NCI-H1092 treated with DMSO at 0.1 percent for 48 hours (cell line): ENCODE data around the gene GOLM1.
"Not testable (repeated sequence)": the region's sequence is repeated elsewhere in the genome, so short reads cannot be mapped to it uniquely, and the experiment has no call there.

Experiments used
- DNase-seq: peaks from one replicate; lab custom pipeline; 2025; lab: John Stamatoyannopoulos, UW

The GOLM1 gene, protein sequence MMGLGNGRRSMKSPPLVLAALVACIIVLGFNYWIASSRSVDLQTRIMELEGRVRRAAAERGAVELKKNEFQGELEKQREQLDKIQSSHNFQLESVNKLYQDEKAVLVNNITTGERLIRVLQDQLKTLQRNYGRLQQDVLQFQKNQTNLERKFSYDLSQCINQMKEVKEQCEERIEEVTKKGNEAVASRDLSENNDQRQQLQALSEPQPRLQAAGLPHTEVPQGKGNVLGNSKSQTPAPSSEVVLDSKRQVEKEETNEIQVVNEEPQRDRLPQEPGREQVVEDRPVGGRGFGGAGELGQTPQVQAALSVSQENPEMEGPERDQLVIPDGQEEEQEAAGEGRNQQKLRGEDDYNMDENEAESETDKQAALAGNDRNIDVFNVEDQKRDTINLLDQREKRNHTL

GRCh38 chr9:86098824-86099700 is at the start of gene GOLM1:
Gene GOLM1 (minus strand): TSS chr9:86099558. CDS start chr9:86079320, 20,238 bp downstream.
- DNase-seq: peak; percentile 73

- not testable (repeated sequence) for DNase-seq
These were observed 47.3 kb upstream of the GOLM1 start for GRCh38 chr9:86146671-86147070.

- not testable (repeated sequence) for DNase-seq
These were observed 46.6 kb upstream of the GOLM1 start for GRCh38 chr9:86145960-86146359.

DNA sequence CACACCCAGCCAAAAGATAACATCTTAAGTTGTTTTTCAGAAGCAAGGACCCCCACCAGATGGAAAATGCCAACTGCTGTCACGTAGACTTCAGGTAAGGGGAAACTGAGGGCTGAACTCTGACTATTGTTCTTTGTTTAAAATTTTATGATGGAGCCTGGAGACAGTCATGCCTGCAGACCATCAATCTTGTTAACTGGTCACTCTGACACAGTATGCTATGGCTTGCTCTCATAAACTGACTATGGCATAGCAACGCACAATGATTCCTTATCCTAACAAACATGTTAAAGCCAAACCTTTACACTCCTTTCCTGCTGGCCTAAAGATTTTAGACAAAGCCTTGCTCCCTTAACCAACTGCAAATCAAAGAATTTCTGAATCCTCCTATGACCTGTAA is 43.6 kb upstream of the GOLM1 start:
- DNase-seq: no peak

- DNase-seq: no peak
These were observed 42.5 kb upstream of the GOLM1 start for GRCh38 chr9:86141843-86142242.

DNA sequence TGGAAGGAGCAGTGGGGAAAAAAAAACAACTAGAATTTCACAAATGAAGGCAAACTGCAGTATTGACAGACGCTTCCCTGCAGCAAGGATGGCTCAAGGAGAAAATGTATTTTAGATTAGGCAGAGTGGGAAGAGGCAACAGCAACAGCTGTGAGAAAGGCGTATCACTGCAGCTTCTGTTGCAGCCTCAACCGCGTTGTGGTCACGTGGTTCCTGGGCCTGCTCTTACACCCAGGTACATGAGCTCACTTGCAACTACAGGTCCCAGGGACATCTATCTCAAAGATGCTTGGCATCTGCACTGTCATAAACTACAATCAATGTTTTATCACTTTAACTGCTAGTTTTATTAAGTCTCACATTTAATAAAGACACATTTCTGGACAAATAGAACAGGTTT is 36.0 kb upstream of the GOLM1 start:
- no peak for DNase-seq

DNA sequence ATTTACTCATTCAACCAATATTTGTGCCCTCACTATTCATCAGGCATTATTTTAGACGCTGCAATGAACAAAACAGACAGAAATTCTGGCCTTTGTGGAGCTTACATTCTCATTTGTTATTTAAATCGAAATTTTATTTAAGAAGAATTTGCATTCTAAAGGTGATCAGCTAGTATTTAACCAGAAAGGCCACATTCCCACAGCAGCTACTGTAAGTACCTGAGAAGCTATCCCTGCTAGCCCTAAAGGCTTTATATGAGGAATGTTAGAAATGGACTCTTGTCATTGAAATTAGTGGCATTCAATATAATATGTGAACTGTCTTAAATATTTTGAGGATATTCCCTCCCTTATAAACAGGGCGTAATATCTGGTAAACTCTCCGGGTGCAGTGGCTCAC is 35.0 kb upstream of the GOLM1 start:
- no peak for DNase-seq

DNA sequence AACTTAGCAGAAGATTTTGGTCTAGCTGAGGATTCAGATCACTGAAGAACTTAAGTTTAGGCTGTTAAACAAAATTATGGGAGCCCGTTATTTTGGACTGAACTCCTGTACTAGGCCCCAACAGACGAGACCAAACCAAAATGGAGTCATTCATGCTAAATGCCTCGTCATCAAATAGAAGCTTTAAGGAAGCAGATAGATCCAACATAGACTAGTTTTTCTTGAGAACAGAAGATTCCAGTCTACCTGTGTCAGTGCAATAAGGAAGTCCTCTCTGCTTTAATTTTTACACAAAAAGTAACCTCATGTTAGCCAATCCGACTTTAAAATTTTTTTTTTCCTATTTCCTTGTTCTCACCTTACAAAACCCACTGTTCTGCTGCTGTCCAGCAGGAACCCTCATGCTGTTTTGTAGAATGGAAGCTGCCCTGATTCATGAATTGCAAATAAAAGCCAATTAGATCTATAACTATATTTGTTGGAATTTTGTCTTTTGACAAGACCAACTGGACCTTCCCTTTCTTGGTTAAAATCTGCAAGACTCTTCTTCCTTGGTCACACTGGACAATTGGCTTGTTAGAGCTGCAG is 29.0 kb upstream of the GOLM1 start:
- no peak for DNase-seq

GRCh38 chr9:86126998-86127972 is 27.9 kb upstream of the GOLM1 start:
- peak; percentile 94 for DNase-seq

- DNase-seq: peak; percentile 43
These were observed 23.0 kb upstream of the GOLM1 start for GRCh38 chr9:86122311-86122710.

DNA sequence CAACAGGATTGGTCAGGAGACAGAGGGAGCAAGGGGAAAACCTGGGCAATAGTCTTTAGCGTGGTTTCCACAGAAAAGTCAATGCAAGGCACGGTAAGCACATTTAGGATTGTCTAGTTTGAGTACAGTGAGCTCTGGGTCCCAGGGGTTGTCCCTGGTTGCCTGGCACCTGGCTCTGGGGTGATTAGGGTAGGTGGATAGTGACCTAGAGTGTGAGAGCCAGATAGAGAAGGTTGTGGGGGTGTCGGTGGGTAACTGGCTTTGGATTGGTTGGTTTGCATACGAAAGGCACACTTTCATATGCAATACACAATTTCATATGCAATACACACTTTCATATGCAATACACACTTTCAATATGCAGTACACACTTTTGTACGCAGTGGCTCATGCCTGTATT is 20.1 kb upstream of the GOLM1 start:
- DNase-seq: no peak

GRCh38 chr9:86116425-86116824 is 17.1 kb upstream of the GOLM1 start:
- no peak for DNase-seq

DNA sequence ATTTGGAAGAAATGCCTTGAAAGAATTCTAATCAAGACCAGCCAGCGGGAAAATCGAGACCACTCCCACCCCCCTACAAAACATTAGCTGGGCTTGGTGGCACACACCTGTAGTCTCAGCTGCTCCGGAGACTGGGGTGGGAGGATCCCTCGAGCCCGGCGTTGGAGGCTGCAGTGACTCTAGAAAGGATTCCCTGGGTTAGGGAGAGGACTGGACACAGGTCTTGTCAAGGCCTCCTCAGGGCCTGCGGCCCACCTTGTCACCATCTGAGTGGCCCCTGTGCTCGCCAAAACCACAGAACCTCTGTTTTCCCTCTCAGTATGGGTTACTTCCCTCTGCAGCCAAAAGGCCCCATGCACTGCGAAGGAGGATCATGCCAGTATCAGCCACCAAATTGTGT is 16.5 kb upstream of the GOLM1 start:
- DNase-seq: no peak

GRCh38 chr9:86112057-86112456 is 12.7 kb upstream of the GOLM1 start:
- no peak for DNase-seq

- no peak for DNase-seq
These were observed 3.3 kb upstream of the GOLM1 start for GRCh38 chr9:86102626-86103025.

GRCh38 chr9:86099701-86100364 is 475 bp upstream of the GOLM1 start:
- peak; percentile 38 for DNase-seq

- no peak for DNase-seq
These were observed 1.7 kb downstream of the GOLM1 start for GRCh38 chr9:86097510-86098224.

DNA sequence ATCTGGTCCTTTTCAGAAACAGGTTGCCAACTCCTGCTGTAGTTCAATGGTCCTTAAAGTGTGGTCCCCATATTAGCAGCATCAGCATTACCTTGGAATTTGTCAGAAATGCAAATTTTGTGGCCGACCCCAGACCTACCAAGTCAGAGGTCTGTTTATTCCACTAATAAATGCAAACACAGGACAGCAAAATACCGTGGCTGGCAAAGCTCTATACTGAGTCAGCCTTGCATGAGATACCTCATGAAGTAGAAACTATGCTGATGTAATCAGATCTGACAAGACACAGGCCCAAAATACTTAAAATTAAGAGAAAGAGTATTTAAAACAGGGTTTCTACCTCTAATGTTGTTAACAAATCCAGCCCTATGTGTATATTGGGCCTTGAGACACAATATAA is 3.0 kb downstream of the GOLM1 start:
- DNase-seq: no peak

GRCh38 chr9:86093788-86094555 is 5.4 kb downstream of the GOLM1 start:
- DNase-seq: no peak

- no peak for DNase-seq
These were observed 7.9 kb downstream of the GOLM1 start for GRCh38 chr9:86091477-86091876.
